NAMALWA (cell line): Measurements from ENCODE around the gene KDM3B.
"Not testable (repeated sequence)": the region's sequence is repeated elsewhere in the genome, so short reads cannot be mapped to it uniquely, and the experiment has no call there.

ENCODE experiments used
- DNase-seq: peaks from one replicate; pipeline ENCODE4 v3.0.0-alpha.2; 2015; ENCODE audit warnings: low spot score

The KDM3B gene, protein sequence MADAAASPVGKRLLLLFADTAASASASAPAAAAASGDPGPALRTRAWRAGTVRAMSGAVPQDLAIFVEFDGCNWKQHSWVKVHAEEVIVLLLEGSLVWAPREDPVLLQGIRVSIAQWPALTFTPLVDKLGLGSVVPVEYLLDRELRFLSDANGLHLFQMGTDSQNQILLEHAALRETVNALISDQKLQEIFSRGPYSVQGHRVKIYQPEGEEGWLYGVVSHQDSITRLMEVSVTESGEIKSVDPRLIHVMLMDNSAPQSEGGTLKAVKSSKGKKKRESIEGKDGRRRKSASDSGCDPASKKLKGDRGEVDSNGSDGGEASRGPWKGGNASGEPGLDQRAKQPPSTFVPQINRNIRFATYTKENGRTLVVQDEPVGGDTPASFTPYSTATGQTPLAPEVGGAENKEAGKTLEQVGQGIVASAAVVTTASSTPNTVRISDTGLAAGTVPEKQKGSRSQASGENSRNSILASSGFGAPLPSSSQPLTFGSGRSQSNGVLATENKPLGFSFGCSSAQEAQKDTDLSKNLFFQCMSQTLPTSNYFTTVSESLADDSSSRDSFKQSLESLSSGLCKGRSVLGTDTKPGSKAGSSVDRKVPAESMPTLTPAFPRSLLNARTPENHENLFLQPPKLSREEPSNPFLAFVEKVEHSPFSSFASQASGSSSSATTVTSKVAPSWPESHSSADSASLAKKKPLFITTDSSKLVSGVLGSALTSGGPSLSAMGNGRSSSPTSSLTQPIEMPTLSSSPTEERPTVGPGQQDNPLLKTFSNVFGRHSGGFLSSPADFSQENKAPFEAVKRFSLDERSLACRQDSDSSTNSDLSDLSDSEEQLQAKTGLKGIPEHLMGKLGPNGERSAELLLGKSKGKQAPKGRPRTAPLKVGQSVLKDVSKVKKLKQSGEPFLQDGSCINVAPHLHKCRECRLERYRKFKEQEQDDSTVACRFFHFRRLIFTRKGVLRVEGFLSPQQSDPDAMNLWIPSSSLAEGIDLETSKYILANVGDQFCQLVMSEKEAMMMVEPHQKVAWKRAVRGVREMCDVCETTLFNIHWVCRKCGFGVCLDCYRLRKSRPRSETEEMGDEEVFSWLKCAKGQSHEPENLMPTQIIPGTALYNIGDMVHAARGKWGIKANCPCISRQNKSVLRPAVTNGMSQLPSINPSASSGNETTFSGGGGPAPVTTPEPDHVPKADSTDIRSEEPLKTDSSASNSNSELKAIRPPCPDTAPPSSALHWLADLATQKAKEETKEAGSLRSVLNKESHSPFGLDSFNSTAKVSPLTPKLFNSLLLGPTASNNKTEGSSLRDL (N-terminal part only)

DNA sequence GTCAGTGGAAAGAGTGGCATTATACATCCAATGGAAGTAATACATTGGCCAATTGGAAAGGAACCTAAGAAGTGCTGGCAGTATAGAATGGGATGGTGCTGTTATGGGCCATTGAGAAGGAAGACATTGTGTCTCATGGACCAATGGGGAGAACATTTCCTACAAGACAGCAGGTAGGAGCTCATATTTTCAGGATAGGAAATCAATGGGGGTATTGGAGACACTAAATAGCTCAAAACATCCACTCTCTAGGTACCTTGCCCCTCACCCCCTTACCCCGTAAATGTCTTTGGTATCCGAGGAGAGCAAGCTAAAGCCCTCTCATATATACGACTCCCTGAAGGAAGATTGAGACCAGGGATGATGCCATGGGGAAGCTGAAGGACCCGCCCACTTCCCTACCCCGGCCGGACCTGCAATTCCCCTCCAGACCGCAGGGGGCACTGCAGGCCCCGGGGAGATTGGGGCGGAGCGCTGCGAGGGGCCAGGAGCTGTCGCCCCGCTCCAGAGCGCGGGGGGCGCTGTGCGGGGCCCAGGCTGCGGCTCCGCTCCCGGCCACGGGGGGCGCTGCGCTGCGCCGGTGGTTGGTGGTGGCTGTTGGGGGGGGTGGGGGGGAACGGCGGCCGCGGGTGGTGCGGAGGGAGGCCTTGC is at the start of gene KDM3B:
Gene KDM3B (plus strand): TSS at position 615 of the 651 bp plus-strand sequence. CDS start 111 bp downstream, outside the sequence.
- peak; percentile 92 for DNase-seq

DNA sequence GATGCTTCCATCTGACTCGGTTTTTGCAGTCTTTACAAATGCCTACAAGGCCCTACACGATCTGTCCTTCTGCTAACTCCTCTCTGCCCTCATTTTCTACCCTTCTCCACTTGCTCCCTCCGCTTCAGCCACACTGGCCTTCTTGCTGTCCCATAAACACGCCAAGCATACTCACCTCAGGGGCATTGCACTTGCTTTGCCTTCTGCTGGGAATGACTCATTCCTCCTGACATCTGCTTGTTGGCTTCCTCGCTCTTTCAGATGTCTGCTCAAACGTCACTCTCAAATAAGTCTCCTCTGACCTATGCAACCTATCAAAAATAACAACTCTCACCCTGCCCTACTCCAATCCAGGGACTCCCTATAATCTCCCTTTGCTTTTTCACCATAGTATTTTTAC is 49.1 kb upstream of the KDM3B start:
- DNase-seq = no peak

DNA sequence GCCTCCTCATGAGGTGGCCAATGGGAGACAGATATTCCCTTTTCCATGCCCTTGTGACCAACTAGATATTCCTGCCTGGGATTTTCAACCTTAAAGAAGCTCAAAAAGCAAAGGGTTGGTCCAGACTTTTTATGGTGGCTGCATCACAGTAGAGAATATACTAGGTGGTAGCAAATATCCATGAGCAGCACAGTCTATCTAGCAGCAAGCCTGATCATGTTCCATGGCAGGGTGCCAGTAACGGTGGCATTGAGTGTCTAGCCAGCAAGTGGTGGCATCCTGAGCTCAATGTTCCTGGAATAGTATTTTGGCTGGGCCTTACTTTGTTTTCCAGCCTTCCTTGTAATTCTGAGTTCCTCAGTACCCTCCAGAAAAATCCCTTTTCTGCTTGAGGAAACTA is 46.7 kb upstream of the KDM3B start:
- DNase-seq = no peak

DNA sequence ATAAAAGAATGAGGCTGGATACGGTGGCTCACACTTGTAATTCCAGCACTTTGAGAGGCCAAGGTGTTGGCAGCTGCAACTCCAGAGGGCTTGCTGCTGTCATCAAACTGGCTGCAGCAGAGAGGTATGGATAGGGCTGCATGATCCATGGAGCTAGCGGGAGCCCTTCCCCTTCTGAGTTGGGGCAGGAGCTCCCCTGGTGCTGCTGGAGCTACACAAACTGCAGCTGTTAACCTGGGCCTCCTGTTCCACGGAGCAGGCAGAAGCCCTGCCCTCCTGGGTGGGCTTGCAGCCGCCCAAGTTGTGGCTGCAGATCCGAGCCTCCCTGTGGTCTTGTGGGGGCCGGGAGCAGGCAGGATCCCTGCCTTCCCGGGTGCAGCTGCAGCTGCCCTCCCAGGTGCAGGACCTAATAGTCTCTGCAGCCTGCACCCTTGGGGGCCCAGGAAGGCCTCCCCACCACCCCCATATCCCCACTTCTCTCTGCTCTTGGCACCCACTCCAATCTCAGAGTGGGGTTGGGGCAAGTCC is 36.7 kb upstream of the KDM3B start:
- no peak for DNase-seq

DNA sequence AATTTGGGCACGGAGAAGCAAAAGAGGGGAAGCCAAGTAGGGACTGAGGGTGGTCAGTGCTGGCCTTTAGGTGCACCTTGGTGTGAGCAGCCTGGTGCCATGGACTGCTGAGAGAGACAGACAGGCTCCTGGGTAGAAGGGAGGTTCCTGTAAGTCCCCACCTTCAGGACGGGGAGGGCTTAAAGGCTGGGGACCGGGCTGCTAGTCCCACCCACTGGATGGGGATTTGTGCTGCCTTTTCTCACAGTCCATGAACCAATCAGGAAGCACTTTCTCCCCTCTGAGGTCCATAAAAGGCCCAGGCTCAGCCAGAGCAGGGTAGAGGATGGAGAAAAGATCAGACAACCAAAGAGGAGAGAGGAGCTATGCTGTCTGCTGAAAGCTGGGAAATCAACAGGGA is 36.1 kb upstream of the KDM3B start:
- DNase-seq = no peak

DNA sequence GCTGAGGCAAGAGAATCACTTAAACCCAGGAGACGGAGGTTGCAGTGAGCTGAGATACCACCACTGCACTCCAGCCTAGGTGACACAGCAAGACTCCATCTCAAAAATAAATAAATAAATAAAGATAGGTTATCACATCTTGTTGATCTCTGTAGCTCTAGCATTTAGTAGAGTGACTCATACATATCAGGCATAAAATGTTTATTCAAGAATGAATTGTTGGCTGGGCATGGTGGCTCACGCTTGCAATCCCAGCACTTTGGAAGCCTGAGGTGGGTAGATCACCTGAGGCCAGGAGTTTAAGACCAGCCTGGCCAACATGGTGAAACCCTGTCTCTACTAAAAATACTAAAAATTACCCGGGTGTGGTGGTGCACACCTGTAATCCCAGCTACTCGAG is 34.3 kb upstream of the KDM3B start:
- DNase-seq = not testable (repeated sequence)

DNA sequence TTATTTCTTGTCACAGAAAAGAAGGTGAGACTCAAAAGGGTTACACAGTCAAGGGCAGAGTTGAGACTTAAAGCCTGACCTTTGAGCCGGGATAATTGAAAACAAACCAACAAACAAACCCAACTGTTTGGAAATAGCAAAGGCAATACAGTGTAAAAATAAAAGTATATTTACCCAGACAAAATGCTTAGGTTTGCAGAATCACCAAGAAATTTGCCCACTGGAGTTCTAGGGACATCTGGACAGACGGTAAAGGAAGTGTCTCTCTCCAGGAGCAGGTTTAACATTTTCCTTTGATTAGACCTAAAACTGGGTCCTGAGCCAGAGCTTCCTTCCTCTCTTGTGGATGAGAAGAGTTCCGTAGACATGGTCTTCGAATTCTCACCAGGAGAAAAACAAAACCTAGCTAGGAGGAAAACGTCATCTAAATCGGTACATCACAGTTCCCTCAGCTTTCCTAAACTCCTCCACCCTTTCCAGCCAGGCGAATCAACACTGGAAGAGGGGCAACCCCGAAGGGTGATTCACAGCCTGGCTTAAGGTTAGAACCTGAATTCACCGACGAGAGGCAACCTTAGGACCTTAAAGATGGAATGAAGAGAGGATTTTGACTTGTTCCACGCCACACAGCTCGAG is 21.6 kb upstream of the KDM3B start:
- no peak for DNase-seq

DNA sequence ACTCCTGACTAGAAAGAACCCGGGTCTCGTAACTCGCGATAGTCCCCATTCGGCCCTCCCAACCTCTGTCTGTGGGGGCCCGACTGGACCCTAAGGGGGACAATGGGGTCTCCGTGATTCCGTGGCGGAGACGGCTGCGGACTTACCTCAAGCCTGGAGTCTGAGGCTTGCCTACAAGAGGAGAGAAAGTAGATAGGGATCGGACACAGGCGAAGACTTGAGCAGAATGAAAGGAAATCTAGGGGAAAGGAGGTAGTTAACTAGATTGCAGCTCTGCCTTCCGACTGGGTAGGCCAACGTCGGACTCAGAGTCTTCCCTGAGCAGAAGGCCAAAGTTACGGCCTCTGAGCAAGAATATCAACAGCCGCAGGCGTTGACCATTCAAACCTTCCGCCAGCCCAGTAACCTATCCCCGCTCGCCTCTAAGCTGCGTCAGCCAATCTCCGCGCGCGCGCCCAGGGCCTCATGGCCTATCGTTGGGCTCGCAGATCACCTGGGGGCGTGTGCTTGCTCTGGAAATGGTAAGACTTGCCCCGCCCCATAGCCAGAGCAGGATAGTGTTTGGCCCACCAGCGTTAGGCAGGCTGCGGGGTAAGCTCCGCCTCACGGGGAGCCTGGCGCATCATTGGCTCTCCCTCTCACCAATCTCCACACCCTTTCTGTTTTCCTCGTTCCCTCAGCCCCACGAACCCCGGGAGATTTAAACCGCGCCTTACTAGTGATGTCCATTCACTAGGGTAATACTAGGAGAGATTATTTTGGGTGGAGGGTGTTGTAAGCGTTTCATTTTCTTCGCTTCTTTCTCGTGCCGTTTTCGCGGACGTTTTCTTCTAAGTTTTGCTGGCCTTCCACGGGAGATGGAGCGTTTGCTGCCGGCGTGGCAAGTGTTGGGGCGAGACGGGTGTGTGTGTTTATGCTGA is 20.8 kb upstream of the KDM3B start, which contains the start of gene CDC25C:
Gene CDC25C (minus strand): TSS at position 356 of the 920 bp plus-strand sequence. CDS start 624 bp downstream, outside the sequence.
- peak; percentile 99 for DNase-seq

DNA sequence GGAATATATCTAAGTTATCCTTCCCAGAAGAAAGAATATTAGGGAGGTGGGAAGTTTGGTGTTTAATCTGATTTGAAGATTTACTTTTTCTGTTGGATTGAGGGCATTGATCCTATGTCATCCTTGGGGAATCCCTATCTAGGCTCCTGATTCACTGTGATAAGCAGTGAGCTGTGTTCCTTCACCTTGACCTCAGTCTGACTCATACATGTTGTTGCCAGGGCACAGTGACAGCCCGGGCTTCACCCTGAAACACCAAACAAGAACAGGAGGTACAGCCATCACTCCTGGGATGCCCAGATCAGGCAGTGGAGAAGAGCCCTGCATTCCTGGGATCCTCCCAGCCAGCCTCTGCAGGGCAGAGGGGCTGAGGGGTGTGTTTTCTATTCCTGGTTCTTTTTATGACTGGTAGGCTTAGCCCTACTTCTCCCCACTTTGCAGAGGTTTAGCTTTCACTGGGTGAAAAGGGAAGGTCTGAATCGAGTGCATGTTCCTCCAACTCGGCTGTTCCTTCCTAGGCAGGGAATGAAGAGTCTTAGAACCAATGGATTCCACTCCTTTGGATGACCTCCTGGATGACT is 17.5 kb upstream of the KDM3B start:
- DNase-seq = peak; percentile 3

DNA sequence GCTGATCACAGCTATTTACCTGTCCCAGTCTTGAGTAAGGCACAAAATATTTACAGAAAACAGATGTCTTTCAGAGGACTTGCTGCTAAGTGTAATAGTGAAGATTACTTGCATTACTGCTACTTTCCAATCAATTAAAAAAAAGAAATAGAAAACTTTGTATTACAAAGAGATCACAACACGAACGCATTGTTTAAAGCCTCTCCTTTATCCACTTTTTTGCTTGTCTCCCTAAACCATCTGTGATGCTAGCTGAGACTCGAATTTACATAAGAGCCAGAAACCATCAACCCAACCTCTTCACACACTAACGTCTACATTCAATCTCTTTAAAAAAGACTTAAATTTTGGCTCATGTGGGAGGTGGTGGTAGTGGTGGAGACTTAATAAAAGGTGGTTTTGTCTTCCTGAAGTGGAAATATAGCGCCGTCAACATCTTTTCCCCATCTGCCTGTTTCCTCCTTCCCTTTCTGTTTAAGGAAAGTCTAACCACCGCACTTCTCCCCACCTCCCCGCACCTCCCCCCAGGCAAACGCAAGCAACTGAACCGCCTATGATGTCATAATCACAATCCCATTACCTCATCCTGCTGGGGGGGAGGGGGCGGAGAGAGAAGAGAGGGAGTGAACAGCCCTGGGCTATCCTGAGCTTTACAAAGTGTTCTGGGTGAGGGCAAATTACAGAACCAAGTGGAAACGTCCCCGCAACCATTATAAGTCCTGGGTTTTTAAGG is 15.4 kb upstream of the KDM3B start:
- no peak for DNase-seq

DNA sequence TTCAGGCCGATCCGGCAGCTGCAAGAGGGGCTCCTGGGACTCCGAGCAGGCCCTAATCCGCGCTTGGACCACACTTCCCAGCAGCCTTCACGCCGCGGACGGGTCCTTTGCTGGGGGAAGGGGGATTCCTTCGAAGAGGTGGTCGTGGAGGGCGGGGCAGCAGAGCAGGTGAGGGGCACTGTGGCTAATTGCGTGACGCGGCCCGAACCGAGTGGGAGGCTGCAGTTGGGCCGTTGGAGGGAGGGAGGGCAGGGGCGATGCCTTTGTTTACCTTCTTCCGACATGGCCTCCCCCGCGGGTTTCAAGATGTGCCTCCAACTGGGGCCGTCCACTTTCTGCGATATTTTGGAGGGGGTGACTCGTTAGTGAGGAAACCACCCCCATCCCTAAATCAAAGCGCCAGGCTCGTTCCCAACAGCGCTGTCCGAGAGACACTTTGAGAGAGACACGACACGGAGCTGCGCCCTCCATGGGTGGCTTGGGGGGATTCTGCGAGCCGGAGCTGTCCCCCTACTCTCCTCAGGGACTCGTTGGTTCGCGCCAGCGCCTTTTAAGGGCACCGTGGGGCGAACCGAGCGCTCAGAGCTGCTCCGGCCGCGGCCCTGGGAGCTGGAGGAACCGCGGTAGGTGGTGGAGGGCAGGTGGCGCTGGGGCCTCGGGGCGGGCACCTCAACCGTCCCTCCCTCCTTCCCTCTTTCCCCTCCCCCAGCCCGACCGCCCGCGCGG is 14.6 kb upstream of the KDM3B start, which contains the start of gene FAM53C:
Gene FAM53C (plus strand): TSS at position 582 of the 726 bp plus-strand sequence. CDS start 3,070 bp downstream, outside the sequence.
- peak; percentile 94 for DNase-seq

DNA sequence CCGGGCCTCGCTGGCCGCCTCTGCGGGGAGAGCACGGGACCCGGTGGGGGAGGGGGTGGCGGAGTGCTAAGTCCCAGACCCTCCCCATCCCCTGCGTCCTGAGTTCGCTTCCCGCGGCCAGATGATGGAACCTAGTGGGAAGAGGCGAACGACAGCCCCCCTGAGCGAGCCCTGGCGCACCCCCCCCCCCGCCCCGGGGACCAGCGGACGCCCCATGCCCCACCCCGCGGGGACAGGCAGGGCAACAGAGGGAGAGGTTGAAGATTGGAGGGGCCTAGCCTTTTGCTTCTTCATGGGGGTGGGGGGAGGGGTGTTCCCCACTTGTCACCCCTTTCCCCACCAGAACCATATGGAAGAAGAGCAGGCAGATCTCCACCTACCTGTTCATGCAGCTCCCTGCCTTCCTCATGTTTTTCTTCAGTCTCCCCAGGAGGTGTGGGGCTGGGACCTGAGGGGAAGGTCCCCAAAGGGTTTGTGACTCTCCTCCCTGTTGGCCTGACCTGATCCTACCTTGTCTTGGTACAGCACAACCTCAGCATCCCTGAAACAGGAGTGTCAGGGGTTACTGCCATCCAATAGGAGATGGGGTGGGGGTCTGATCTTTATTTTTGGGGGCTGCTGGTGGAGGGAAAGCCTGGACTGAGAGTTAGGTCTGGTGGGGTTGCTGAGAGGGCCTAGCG is 13.9 kb upstream of the KDM3B start:
- no peak for DNase-seq

DNA sequence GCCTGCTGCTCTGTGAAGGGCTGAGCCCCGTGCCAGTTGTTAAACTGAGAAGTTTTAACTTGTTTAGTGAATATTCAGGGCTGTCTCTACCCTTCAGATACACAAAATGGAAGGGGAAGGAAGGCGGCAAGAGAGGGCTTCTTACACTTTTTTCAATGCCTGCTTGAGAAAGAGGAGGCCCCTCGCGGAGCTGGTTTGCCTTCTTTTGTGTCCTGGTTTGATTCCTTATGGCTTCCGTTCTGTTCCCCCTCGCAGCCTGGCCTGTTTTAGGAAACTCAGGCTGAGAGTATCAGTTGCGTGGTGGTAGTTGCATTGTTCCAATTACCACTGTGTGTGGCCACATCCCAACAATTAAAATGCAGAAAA is 13.4 kb upstream of the KDM3B start:
- peak; percentile 49 for DNase-seq

DNA sequence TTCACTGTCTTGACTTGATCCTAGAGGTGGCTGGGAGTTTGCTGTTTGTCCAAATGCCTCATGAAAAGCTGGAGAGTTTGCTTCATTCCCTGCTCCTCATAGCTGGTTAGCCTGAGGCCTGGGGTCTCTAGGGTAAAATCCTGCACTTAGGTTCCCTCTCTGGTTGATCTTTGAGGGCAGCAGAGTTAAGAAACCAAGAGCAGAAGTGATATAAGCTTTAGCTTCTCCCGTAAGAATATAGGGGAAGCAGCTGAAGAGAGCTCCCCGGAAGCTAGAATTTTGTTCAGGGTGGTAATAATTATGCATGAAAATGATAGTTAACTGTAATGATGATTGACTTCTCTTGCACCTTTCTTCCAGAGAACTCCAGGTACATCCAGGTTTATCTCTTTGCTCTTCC is 13.0 kb upstream of the KDM3B start:
- DNase-seq = peak; percentile 45

DNA sequence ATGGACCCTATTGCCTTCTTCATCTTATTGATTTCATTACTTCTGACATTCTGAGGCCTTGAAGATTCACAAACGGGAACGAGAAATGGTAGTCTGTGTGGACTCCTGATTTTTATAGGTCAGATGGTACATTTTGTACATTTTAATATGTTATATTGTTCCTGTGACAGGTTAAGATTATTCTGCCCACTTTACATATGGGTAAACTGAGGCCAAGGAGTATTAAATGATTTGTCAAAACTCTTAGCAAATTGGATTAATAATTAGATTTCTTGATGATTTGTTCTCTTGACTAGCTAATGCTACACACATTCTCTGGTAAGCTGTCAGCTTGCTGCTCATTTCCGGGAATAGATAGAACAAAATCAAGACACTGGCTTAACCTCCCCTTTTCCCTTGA is 12.5 kb upstream of the KDM3B start:
- no peak for DNase-seq

DNA sequence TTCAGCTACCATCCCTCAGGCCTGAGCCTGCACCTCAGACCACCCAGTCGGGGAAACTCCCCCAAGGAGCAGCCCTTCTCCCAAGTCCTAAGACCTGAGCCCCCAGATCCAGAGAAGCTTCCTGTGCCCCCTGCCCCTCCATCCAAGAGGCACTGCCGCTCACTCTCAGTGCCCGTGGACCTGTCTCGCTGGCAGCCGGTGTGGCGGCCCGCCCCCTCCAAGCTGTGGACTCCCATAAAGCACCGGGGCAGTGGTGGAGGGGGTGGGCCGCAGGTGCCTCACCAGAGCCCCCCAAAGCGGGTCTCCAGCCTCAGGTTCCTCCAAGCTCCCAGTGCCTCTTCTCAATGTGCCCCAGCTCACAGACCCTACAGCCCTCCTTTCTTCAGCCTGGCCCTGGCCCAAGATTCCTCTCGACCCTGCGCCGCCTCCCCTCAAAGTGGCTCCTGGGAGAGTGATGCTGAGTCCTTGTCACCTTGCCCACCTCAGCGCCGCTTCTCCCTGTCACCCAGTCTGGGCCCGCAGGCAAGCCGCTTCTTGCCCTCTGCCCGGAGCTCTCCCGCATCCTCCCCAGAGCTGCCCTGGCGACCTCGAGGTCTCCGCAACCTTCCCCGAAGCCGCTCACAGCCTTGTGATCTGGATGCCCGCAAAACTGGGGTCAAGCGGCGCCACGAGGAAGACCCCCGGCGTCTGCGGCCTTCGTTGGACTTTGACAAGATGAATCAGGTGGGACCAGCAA is 7.4 kb upstream of the KDM3B start:
- no peak for DNase-seq

DNA sequence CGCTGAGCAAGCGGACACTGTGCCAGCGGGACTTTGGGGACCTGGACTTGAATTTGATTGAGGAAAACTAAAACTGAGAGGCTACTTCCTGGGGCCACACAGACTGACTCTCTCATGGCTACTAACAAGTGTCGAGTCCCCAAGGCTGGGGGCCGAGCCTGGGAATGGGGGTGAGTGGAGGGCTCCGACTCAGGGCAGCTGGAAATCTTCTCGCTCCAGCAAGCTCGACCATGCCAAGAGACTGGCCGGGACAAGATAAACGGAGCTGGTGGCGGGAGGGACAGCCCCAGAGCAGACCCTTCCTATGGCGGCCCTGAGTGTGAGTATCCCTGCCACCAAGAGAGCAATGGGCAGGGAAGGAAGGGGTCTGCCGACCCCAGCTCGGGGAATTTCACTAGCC is 5.6 kb upstream of the KDM3B start:
- DNase-seq = no peak
